Caco-2 (cell line): ENCODE data around the gene CCM2. TPM values are rescaled to one million over a fixed set of nuclear protein-coding genes. Genes with fewer than 3 reads are reported as not detected.
A peak's percentile ranks its signal among the peaks of the same experiment; 100 is the strongest.

Source experiments
- BruUV-seq: library from RNA; stranded (reverse); fragments of 400-500 nt; replicated peaks from 2 replicates; lab custom pipeline; 2021; lab: Mats Ljungman, UMichigan
- CTCF ChIA-PET: fragments of 300-600 bp; sonication (Branson Sonifier 250); formaldehyde crosslinking; loops from one replicate; lab custom pipeline; 2022; ENCODE audit warnings: antibody characterized with exemption; lab: Charles Lee
- POLR2A ChIA-PET: fragments of 300-600 bp; sonication (Branson Sonifier 250); formaldehyde crosslinking; loops from one replicate; lab custom pipeline; 2022; ENCODE audit warnings: antibody characterized with exemption; lab: Charles Lee
- DNase-seq, 2 experiments: peaks; one replicate each; pipeline versions ENCODE4 v3.0.0 to v3.0.0-alpha.2; 2020 to 2022
- H3K27me3 ChIP-seq: replicated peaks from 2 replicates; pipeline ENCODE4 v1.6.0; 2011; ENCODE audit warnings: low read length; ENCODE audit not compliant: control insufficient read depth, insufficient read depth
- H3K36me3 ChIP-seq: 2 replicates; pipeline ENCODE4 v1.5.1; 2011; ENCODE audit warnings: low read length; ENCODE audit not compliant: control insufficient read depth, insufficient read depth
- H3K4me1 ChIP-seq: fragments of 250-450 bp; sonication (Bioruptor Pico); 2 replicates; pipeline ENCODE4 v1.5.1; 2020; ENCODE audit warnings: mild to moderate bottlenecking
- H3K4me3 ChIP-seq: 2 replicates; pipeline ENCODE4 v1.5.1; 2011; ENCODE audit warnings: low read depth, mild to moderate bottlenecking, control low read depth, low read length
- H3K9me3 ChIP-seq: fragments of 250-450 bp; sonication (Bioruptor Pico); 2 replicates; pipeline ENCODE4 v1.5.1; 2020; ENCODE audit warnings: mild to moderate bottlenecking, moderate library complexity
- H3K27ac Mint-ChIP-seq: one replicate; pipeline ENCODE4 v1.8.0; 2022; ENCODE audit warnings: mixed read lengths; ENCODE audit not compliant: unreplicated experiment
- H3K27me3 Mint-ChIP-seq: one replicate; pipeline ENCODE4 v1.8.0; 2022; ENCODE audit warnings: mixed read lengths; ENCODE audit not compliant: insufficient read depth, unreplicated experiment
- H3K36me3 Mint-ChIP-seq: one replicate; pipeline ENCODE4 v1.8.0; 2022; ENCODE audit warnings: mild to moderate bottlenecking, mixed read lengths; ENCODE audit not compliant: insufficient read depth, unreplicated experiment
- H3K4me1 Mint-ChIP-seq: one replicate; pipeline ENCODE4 v1.8.0; 2022; ENCODE audit warnings: low read depth, mixed read lengths; ENCODE audit not compliant: unreplicated experiment
- H3K4me3 Mint-ChIP-seq: one replicate; pipeline ENCODE4 v1.8.0; 2022; ENCODE audit warnings: mild to moderate bottlenecking, moderate library complexity, mixed read lengths; ENCODE audit not compliant: unreplicated experiment
- H3K9me3 Mint-ChIP-seq: one replicate; pipeline ENCODE4 v1.8.0; 2022; ENCODE audit warnings: mixed read lengths; ENCODE audit not compliant: unreplicated experiment
- CTCF ChIP-seq, 2 experiments: fragments of 200-600 bp in 1 of 2; IDR thresholded peaks; 1 replicate in 1 of 2; 2 replicates in 1 of 2; pipeline versions ENCODE4 v1.5.1 to v1.8.0; 2011 to 2022; ENCODE audit warnings: antibody characterized with exemption in 1 of 2, control low read depth in 1 of 2, inconsistent platforms in 1 of 2, low read depth in 1 of 2, low read length in 1 of 2, mild to moderate bottlenecking in 1 of 2, moderate library complexity in 1 of 2; ENCODE audit not compliant: insufficient read depth in 1 of 2, severe bottlenecking in 1 of 2, unreplicated experiment in 1 of 2
- intact Hi-C: fragments of 100-400 bp; cut with micrococcal nuclease; formaldehyde crosslinking; loops from one replicate; pipeline ENCODE4 v1.10.0; 2022; ENCODE audit not compliant: unreplicated experiment
- total RNA-seq: library from RNA; stranded (reverse); gene quantifications from 2 replicates; pipeline ENCODE4 v1.2.3, GENCODE V29; 2022

Gene CCM2
- total RNA-seq, 1 experiment from 2014 or later = 28.2 TPM

- peaks cover 8% of the 10 kb centered on the region for H3K4me1 Mint-ChIP-seq
- no peak overlapping the region for H3K4me3 Mint-ChIP-seq
- peaks cover 9% of the 10 kb centered on the region for H3K9me3 Mint-ChIP-seq
- POLR2A ChIA-PET = interaction anchor here (0.6 kb wide), 1 partner anchor 93 kb away, joined by 7 read pairs; no protein-coding TSS in a partner anchor
- Histone ChIP-seq H3K4me1 (no peaks in the 10 kb centered on the region), H3K9me3 (no peaks in the 10 kb centered on the region), H3K36me3 (no peaks in the 10 kb centered on the region), H3K27me3 (no peaks in the 10 kb centered on the region), H3K4me3 (no peak overlapping the region)
- H3K36me3 Mint-ChIP-seq = peaks cover 6% of the 10 kb centered on the region
- CTCF ChIA-PET = interaction anchor here (0.7 kb wide), 1 partner anchor 120 kb away, joined by 3 read pairs; no protein-coding TSS in a partner anchor
- no peaks in the 10 kb centered on the region for H3K27me3 Mint-ChIP-seq
- DNase-seq = no peak
- intact Hi-C loops = no loop called here
- BruUV-seq = no TSS peak
- no peak overlapping the region for H3K27ac Mint-ChIP-seq
- TF ChIP-seq CTCF (IDR thresholded peaks at IDR 0.05; ENCODE audit: insufficient read depth in 1 of 2, low read depth in 1 of 2, low read length in 1 of 2, severe bottlenecking in 1 of 2, unreplicated experiment in 1 of 2) = no peak
Observed at GRCh38 chr7:45092100-45092930, 92.3 kb downstream of the CCM2 start.

- intact Hi-C loops = no loop called here
- no peak for DNase-seq
- no peak for TF ChIP-seq CTCF (IDR thresholded peaks at IDR 0.05; ENCODE audit: insufficient read depth in 1 of 2, low read depth in 1 of 2, low read length in 1 of 2, severe bottlenecking in 1 of 2, unreplicated experiment in 1 of 2)
- Mint-ChIP-seq H3K4me1 (peaks cover 8% of the 10 kb centered on the region), H3K27ac (no peak overlapping the region), H3K27me3 (no peaks in the 10 kb centered on the region), H3K36me3 (peaks cover 6% of the 10 kb centered on the region), H3K4me3 (no peak overlapping the region), H3K9me3 (peaks cover 9% of the 10 kb centered on the region)
- CTCF ChIA-PET = interaction anchor here (0.7 kb wide), 1 partner anchor 120 kb away, joined by 3 read pairs; no protein-coding TSS in a partner anchor
- Histone ChIP-seq H3K9me3 (no peaks in the 10 kb centered on the region), H3K4me3 (no peak overlapping the region), H3K27me3 (no peaks in the 10 kb centered on the region), H3K4me1 (no peaks in the 10 kb centered on the region), H3K36me3 (no peaks in the 10 kb centered on the region)
- BruUV-seq = no TSS peak
- POLR2A ChIA-PET = no interaction called here
Observed at GRCh38 chr7:45092931-45093235, 92.9 kb downstream of the CCM2 start.

- H3K4me1 ChIP-seq = no peaks in the 10 kb centered on the region
- CTCF ChIA-PET = interaction anchor here (0.9 kb wide), 1 partner anchor 126 kb away, joined by 3 read pairs; no protein-coding TSS in a partner anchor
- H3K27ac Mint-ChIP-seq = no peak overlapping the region
- peak in 1 of 2 experiments; percentile 32 for DNase-seq
- intact Hi-C loops = no loop called here
- POLR2A ChIA-PET = interaction anchor here (0.6 to 1.0 kb wide), 2 partner anchors 12 to 302 kb away, joined by 3 read pairs; partner anchors contain the start of gene TBRG4
- no peaks in the 10 kb centered on the region for H3K27me3 Mint-ChIP-seq
- peaks cover 13% of the 10 kb centered on the region for H3K36me3 ChIP-seq
- peak in 1 of 2 experiments; percentile 9 for TF ChIP-seq CTCF (IDR thresholded peaks at IDR 0.05; ENCODE audit: insufficient read depth in 1 of 2, low read depth in 1 of 2, low read length in 1 of 2, severe bottlenecking in 1 of 2, unreplicated experiment in 1 of 2)
- H3K4me1 Mint-ChIP-seq = no peaks in the 10 kb centered on the region
- no peak overlapping the region for H3K4me3 ChIP-seq
- H3K4me3 Mint-ChIP-seq = no peak overlapping the region
- no TSS peak for BruUV-seq
- no peaks in the 10 kb centered on the region for H3K27me3 ChIP-seq
- H3K36me3 Mint-ChIP-seq = peaks cover 48% of the 10 kb centered on the region
- H3K9me3 ChIP-seq = no peaks in the 10 kb centered on the region
- H3K9me3 Mint-ChIP-seq = no peaks in the 10 kb centered on the region
Observed at GRCh38 chr7:45098983-45099839, 99.2 kb downstream of the CCM2 start.
